Hematopoietic multipotent progenitor cell treated with erythropoietin and hydrocortisone succinate and interleukin-3 and kit ligand, for 8 days (in vitro differentiated cells): ENCODE results near the gene SECISBP2.
"Not testable (repeated sequence)": the region's sequence is repeated elsewhere in the genome, so short reads cannot be mapped to it uniquely, and the experiment has no call there.

Experiments
- DNase-seq: peaks from one replicate; pipeline ENCODE4 v3.0.0-alpha.2; 2015

The SECISBP2 gene

GRCh38 chr9:89318123-89319014 lies at the start of gene SECISBP2:
SECISBP2 (plus strand) TSS chr9:89318500; CDS start chr9:89318577, 77 bp downstream.
- DNase-seq, result peak; percentile 97

DNA sequence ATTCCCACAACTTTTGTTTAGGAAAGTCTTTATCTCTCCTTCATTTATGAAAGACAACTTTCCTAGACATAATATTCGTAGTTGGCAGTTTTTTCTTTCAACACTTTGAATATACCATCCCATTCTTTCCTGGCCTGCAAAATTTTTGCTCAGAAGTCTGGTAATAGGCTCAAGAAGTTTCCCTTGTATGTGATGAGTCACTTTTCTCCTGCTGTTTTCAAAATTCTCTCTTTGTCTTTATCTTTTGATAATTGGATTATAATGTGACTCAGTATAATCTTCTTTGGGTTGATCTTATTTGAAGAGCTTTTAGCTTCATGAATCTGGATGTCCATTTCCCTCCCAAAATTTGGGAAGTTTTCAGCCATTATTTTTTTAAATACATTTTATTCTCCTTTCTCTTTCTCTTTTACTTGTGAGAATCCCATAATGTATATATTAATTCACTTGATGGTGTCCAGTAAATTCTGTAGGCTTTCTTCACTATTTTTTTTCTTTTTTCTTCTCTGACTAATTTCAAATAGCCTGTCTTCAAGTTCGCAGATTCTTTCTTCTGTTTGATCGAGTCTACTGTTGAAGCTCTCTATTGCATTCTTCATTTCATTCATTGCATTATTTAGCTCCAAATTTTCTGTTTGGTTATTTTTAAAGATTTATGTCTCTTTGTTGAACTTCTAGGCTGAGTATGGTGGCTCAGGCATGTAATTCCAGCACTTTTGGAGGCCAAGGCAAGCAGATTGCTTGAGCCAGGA lies 44.6 kb upstream of the SECISBP2 start:
- no peak for DNase-seq

GRCh38 chr9:89274838-89275237 lies 43.5 kb upstream of the SECISBP2 start:
- DNase-seq, result no peak

GRCh38 chr9:89276040-89276439 lies 42.3 kb upstream of the SECISBP2 start:
- DNase-seq, result not testable (repeated sequence)

- no peak for DNase-seq
Observed at GRCh38 chr9:89277043-89277442, 41.3 kb upstream of the SECISBP2 start.

DNA sequence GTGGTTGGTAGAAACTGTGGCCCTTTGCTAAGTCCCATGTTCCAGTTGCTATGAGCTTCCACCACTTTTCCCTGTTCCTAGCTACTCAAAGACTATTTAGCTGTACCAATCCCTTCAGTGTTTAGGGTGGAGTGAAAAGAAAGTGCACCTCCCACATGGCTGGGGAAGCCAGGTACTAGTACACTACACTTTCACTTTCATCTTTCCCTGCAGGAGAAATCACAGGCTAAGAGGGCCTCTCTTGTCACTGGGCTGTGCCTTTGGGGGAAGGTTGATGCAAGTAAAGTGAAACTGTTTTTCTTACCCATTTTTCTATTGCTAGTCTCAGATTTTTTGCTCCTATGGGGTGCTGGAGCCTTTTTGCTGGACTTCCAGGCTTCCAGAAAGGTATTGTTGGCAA lies 40.8 kb upstream of the SECISBP2 start:
- DNase-seq, result no peak

DNA sequence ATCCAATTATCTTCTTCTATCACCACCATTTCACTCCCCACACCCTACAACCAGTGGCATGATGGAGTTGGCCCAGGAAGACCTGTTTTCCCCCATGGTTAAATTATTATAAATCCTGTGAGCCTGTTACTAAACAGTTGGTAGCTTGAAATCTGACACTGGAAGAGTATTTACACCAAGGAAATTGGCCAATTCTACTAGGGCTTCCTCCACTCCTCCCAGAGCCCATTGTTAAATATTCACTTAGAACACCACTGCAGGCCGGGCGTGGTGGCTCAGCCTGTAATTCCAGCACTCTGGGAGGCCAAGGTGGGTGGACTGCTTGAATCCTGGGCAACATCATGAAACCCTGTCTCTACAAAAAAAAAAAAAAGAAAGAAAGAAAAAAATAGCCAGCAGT lies 39.7 kb upstream of the SECISBP2 start:
- no peak for DNase-seq

- DNase-seq, result peak; percentile 68
Observed at GRCh38 chr9:89278997-89279739, 39.1 kb upstream of the SECISBP2 start.

GRCh38 chr9:89281106-89281505 lies 37.2 kb upstream of the SECISBP2 start:
- DNase-seq, result no peak

DNA sequence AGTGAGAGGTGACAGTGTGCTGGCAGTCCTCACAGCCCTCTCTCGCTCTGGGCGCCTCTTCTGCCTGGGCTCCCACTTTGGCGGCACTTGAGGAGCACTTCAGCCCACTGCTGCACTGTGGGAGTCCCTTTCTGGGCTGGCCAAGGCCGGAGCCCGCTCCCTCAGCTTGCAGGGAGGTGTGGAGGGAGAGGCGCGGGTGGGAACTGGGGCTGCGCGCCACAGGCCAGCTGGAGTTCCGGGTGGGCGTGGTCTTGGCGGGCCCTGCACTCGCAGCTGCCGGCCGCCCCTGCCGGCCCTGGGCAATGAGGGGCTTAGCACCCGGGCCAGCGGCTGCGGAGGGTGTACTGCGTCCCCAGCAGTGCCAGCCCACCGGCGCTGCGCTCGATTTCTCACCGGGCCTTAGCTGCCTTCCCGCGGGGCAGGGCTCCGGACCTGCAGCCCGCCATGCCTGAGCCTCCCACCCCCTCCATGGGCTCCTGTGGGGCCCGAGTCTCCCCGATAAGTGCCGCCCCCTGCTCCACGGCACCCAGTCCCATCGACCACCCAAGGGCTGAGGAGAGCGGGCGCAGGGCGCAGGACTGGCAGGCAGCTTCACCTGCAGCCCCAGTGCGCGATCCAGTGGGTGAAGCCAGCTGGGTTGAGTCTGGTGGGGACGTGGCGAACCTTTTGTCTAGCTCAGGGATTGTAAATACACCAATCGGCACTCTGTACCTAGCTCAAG lies 35.9 kb upstream of the SECISBP2 start:
- not testable (repeated sequence) for DNase-seq

GRCh38 chr9:89284076-89284475 lies 34.2 kb upstream of the SECISBP2 start:
- no peak for DNase-seq

DNA sequence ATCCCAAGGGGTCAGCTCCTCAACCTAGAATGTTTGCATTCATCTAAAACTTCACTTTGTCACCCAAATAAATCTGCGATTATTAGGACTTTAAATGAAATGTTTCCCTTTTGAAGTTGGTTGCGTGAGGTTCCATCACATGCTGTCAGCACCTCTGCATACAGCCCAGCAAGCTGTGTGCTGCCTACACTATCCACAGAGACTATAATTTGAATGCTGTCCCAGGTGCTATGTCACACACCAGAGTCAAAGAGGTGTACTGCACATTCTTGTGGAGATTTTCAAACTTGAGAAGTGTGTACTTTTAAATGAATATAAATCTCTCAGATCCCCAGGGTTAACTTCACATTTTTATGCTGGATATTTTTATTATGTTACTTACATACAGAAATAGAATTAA lies 26.6 kb upstream of the SECISBP2 start:
- no peak for DNase-seq

DNA sequence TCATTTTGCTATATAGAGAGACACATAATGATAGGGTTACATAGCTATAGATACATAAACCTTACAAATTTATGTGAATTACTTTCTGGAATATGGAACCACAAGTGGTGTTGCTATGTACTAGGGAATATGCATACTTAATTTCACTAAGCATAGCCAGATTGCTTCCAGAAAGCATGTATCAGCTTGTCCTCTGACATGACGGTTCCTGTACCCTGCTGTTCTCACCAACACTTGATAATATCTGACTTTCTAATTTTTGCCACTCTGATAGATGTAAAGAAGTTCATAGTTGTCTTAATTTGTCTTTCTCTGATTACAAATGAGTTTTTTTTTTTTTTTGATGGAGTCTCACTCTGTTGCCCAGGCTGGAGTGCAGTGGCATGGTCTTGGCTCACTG lies 25.3 kb upstream of the SECISBP2 start:
- DNase-seq, result no peak

DNA sequence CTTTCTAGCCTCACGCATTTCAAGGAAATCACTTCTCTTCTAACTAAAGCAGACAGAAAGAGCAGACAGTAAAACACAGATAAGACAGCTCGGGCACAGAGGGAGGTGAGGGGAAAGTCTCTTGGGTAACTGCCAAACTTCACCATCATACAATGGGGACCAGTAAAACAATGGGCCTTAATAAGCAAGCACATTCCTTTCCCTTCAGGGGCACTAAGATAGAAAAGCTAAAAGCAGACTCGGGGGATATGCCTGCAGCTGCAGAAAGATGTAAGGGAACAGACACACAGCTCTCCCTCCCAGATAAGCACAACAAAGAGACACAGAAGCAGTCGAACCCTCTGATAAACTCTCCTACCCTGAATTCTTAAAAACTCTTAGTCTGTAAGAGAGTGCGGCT lies 22.9 kb upstream of the SECISBP2 start:
- peak; percentile 73 for DNase-seq

- DNase-seq, result peak; percentile 53
Observed at GRCh38 chr9:89301996-89302395, 16.3 kb upstream of the SECISBP2 start.

GRCh38 chr9:89304020-89304833 lies 14.1 kb upstream of the SECISBP2 start:
- peak; percentile 84 for DNase-seq

GRCh38 chr9:89304834-89305188 lies 13.5 kb upstream of the SECISBP2 start:
- no peak for DNase-seq

- DNase-seq, result no peak
Observed at GRCh38 chr9:89305868-89306267, 12.4 kb upstream of the SECISBP2 start.

DNA sequence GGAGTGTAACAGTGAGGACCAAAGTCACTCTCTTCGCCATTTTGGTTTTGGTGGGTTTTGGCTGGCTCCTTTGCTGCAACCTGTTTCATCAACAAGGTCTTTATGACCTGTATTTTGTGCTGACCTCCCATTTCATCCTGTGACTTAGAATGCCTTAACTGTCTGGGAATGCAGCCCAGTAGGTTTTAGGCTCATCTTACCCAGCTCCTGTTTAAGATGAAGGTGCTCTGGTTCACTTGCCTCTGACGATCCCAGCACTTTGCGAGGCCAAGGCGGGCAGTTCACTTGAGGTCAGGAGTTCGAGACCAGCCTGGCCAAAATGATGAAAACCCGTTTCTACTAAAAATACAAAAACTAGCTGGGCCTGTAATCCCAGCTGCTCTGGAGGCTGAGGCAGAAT lies 9.1 kb upstream of the SECISBP2 start:
- DNase-seq, result no peak

DNA sequence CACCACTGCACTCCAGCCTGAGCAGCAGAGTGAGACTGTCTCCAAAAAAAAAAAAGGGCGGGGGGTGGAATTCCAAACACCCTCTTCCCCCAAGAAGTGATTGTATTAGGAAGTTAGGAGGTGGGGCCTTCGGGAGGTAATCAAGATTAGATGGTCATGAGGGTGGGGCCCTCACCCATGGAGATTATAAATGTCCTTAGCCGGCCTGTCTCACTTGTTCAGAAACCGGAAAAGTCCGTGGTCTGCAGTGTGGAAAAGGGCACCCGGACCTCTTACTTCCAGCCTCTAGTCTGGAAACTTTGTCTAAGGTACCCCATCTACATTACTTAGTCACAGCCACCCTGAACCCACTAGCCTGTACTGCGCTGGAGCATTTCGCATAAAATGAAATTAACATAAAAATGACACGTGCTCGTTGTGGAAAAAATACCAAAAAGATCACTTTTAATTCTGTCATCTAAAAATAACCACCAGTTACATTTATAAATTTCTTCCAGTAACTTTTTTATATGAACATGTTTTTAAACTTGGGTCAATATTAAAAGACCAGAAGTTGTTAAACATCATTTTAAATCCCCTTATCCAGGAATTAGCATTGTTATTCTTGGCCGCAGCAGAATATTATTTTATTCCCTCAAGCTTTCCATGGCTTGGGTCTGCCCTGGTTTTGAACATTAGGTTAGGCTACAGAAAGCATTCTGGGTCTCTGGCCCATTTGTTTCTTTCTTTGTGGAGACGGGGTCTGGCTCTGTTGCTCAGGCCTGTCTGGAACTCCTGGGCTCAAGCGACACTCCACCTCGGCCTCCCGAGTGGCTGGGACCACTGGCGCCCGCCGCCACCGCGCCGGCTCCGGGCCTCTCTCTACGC lies 8.5 kb upstream of the SECISBP2 start:
- DNase-seq, result peak; percentile 68
